ENCODE results near the gene CAPN2. TPM values are rescaled to one million over a fixed set of nuclear protein-coding genes. Genes with fewer than 3 reads are reported as not detected.

The CAPN2 gene
- total and polyA plus RNA-seq, 2 experiments from 2014 or later = 8.4 to 17.8 TPM

- TF ChIP-seq EZH2 (IDR thresholded peaks at IDR 0.05; ENCODE audit: low read depth, unreplicated experiment) (no peak), ZNF331 (CRISPR knock-in tag; IDR thresholded peaks at IDR 0.05; ENCODE audit: low read depth) (no peak), STAT1 (IDR thresholded peaks at IDR 0.05; ENCODE audit: unreplicated experiment) (no peak), ZNF114 (CRISPR knock-in tag; IDR thresholded peaks at IDR 0.05) (no peak), NANOG (IDR thresholded peaks at IDR 0.05; ENCODE audit: borderline replicate concordance) (no peak), EZH2phosphoT487 (IDR thresholded peaks at IDR 0.05; ENCODE audit: unreplicated experiment) (no peak), POLR2AphosphoS5 (IDR thresholded peaks at IDR 0.05; ENCODE audit: low read depth) (no peak), REST (IDR thresholded peaks at IDR 0.05; ENCODE audit: unreplicated experiment) (no peak)
Measured at GRCh38 chr1:223708001-223708359, 4.4 kb upstream of the CAPN2 start (continued).

GRCh38 chr1:223708651-223709268, 3.6 kb upstream of the CAPN2 start:
- TF ChIP-seq REST (IDR thresholded peaks at IDR 0.05; ENCODE audit: unreplicated experiment) = no peak
- TF ChIP-seq EZH2 (IDR thresholded peaks at IDR 0.05; ENCODE audit: low read depth, unreplicated experiment) = no peak
- H3K4me1 ChIP-seq (ENCODE audit: insufficient read depth) = no peaks in the 10 kb centered on the region; the same call in 1 of the 2 replicates
- peaks cover 25% of the 10 kb centered on the region for H3K27me3 Mint-ChIP-seq (ENCODE audit: insufficient read depth, low read depth, poor library complexity)
- no peaks in the 10 kb centered on the region for H3K36me3 Mint-ChIP-seq (ENCODE audit: low read depth)
- no peaks in the 10 kb centered on the region for H3K79me2 ChIP-seq (replicated peaks; ENCODE audit: insufficient read depth)
- no peak overlapping the region for H3K27ac ChIP-seq (ENCODE audit: low read depth)
- H3K4me1 Mint-ChIP-seq = peaks cover 17% of the 10 kb centered on the region
- peaks cover 27% of the 10 kb centered on the region for H3K27me3 ChIP-seq (ENCODE audit: insufficient read depth)
- no peaks in the 10 kb centered on the region for H4K20me1 ChIP-seq (replicated peaks; ENCODE audit: insufficient read depth)
- no peaks in the 10 kb centered on the region for H3K36me3 ChIP-seq (ENCODE audit: insufficient read depth)
- ATAC-seq (no peak), DNase-seq (ENCODE audit: low spot score) (no peak)
- H3K4me3 Mint-ChIP-seq = no peak overlapping the region
- H3K4me3 ChIP-seq = no peak overlapping the region
- H3F3A ChIP-seq (replicated peaks; ENCODE audit: low read depth) = no peaks in the 10 kb centered on the region
- H2AFZ ChIP-seq = peak overlapping the region; percentile 66; the same call in 1 of the 2 replicates
- no peak overlapping the region for H3K27ac Mint-ChIP-seq
- no peaks in the 10 kb centered on the region for H3K9me2 ChIP-seq (ENCODE audit: insufficient read depth)
- no peak overlapping the region for H3K4me2 ChIP-seq
- no peaks in the 10 kb centered on the region for H3K9me3 Mint-ChIP-seq
